ENCODE results near the gene GPR87.

DNA sequence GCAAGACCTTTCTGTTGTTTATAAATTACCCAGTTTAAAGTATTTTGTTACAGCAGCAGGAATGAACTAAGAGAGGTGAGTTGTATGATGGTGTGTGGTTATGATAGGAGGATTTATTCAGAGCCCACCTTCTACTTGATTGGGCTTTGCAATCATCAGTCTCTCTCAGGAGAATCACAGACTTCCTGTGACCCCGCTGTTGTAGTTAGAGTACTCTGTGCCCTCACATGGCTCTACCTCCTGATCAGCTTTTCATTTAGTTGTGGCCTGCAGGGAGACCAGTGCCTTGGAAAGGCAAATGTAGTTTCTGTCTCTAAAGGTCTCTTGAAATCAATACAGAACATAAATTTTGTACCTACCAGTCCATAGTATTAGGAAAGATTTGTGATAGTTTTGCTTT lies 30.7 kb downstream of the GPR87 start:
- TF ChIP-seq CTCF (IDR thresholded peaks at IDR 0.05): no peak
- TF ChIP-seq POLR2AphosphoS5 (IDR thresholded peaks at IDR 0.05): no peak
- no peak for TF ChIP-seq POLR2A (IDR thresholded peaks at IDR 0.05)
- TF ChIP-seq EP300 (IDR thresholded peaks at IDR 0.05; ENCODE audit: low read depth): no peak
